HG02759 (cell line): Measurements from ENCODE around the gene FHDC1.

Experiments
- ATAC-seq: cut with Tn5 transposase; IDR thresholded peaks from one replicate; pipeline ENCODE4 v1.9.1; 2021; ENCODE audit warnings: mild to moderate bottlenecking, moderate library complexity; ENCODE audit not compliant: unreplicated experiment

Gene FHDC1

GRCh38 chr4:153001626-153002025 lies 65.5 kb downstream of the FHDC1 start:
- ATAC-seq = no peak

GRCh38 chr4:153002110-153002509 lies 66.0 kb downstream of the FHDC1 start:
- no peak for ATAC-seq

- no peak for ATAC-seq
Measured at GRCh38 chr4:153004081-153004850, 68.1 kb downstream of the FHDC1 start.

GRCh38 chr4:153005899-153006381 lies 69.8 kb downstream of the FHDC1 start:
- ATAC-seq = no peak

- ATAC-seq = peak; percentile 65
Measured at GRCh38 chr4:153008578-153009199, 72.6 kb downstream of the FHDC1 start.

GRCh38 chr4:153010146-153010545 lies 74.0 kb downstream of the FHDC1 start:
- ATAC-seq = no peak

- ATAC-seq = no peak
Measured at GRCh38 chr4:153013202-153013977, 77.3 kb downstream of the FHDC1 start.

GRCh38 chr4:153014460-153014859 lies 78.3 kb downstream of the FHDC1 start:
- no peak for ATAC-seq

DNA sequence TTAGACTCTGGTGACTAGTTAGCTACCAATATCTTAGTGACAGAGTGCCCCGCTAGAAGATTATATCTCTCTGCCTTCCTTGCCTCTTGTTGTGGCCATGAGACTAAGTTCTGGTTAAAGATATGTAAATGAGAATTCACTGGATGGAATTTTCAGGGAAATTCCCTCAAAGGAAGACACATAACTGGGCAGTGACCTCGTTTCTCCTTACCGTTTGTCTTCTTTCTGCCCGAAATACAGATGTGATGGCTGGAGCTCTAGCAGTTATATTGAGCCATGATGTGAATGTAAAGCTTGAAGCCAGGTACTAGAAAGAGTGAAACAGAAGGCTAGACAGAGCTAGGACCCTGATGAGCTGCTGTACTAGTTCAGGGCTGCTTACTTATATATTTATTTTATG lies 80.5 kb downstream of the FHDC1 start:
- ATAC-seq = no peak

DNA sequence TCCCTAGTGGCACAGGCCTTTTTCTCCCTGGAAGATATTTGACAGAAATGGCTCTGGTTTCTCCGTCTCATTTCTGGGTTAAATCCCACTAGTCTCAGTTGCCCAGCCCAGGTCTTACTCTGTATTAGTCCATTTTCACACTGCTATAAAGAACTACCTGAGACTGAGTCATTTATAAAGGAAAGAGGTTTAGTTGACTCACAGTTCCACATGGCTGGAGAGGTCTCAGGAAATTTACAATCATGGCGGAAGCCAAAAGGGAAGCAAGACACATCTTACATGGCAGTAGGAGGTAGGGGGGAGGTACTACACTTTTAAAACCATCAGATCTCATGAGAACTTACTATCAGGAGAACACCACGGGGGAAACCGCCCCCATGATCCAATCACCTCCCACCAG lies 81.9 kb downstream of the FHDC1 start:
- ATAC-seq = no peak

GRCh38 chr4:153018684-153019083 lies 82.6 kb downstream of the FHDC1 start:
- ATAC-seq = no peak

- no peak for ATAC-seq
Measured at GRCh38 chr4:153019906-153020305, 83.8 kb downstream of the FHDC1 start.

- ATAC-seq = no peak
Measured at GRCh38 chr4:153020457-153020856, 84.3 kb downstream of the FHDC1 start.

DNA sequence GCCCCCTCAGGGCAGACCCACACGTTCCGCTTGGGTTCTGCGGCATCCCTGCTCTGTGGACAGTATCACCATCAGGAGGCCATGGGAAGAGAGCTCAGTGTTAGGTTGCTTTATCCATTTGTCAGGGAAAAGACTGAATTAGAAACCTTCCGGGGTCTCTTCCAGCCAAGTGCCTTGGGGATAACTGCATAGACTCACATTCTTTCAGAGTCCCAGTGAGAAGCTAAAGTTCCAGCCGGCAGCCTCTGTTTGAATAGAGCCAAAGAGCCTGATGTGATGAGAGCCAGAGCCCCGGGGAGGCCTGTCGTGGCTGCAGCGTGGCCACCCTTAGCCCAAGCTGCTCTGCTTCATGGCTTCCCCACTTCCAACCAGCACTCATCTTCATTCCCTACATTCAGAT lies 85.2 kb downstream of the FHDC1 start:
- no peak for ATAC-seq

DNA sequence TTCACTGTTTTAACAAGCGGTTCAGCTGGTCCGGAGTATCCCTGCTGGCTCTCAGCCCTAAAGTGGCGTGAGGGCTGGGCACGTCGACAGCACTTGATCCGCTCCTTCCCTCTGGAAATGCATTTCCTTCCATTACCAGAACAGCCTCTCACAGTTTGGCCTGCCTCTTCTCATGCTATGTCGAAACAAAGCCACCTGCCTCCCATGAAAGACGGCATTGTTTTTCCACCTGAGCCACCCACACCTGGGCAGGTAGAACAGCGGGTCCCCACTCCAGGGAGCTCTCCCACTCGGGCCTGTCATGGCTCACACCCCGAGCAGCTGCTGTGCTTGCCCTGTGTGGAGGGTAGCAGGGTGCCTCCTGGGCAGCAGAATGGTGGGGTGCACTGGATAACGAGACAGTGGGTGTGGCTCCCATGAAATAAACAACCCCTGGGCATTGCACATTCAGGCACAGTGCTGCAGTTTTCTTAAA lies 86.2 kb downstream of the FHDC1 start:
- ATAC-seq = no peak

DNA sequence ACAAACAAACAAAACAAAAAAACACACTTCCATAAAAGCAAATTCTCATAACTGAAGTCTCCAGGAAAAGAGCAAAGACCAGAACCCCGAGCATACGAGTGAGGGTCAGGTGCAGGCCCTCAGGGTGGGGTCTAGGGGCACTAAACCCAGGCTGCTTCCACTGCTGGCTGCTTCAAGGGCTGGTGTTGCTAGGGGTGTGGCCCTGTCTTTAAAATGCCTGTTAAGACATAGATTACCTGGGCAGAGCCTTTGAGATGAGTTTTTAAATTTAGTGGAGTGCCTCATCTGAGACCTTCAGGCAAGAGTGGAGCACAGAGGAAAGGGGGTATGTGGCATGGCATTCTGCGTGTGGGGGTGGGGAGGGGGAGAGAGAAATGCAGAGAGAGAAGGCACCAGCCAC lies 87.0 kb downstream of the FHDC1 start:
- no peak for ATAC-seq

GRCh38 chr4:153023692-153024394 lies 87.7 kb downstream of the FHDC1 start:
- ATAC-seq = no peak

DNA sequence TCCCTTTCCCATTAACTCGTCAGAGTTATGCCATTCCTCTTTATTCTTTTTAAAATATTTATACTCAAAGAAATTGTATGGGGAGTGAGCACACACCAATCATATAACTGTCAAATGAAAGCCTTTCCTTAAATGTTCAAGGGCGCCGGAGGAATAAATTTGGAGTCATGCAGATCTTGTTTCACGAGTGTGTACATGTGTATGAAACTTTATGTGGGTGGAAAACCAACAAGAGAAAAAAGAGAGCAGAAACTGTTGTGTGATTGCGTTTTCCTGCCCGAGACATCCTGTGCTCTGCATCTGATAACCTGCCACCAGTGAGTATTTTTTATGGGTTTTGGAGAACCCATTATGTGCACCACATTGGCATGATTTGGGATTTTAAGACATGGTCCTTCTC lies 88.3 kb downstream of the FHDC1 start:
- no peak for ATAC-seq

GRCh38 chr4:153025406-153025805 lies 89.3 kb downstream of the FHDC1 start:
- ATAC-seq = no peak

GRCh38 chr4:153026591-153027346 lies 90.6 kb downstream of the FHDC1 start:
- ATAC-seq = no peak
